Gastroesophageal sphincter (tissue), 3 donors: ENCODE data around the gene PLEKHM3.

Experiments
- CTCF ChIP-seq, 4 experiments: fragments of 200-600 bp in 2 of 4; fragments of 450-650 bp in 2 of 4; sonication (generic) in 1 of 4; IDR thresholded peaks; one replicate each; pipeline ENCODE4 v1.5.1; 2017 to 2019; ENCODE audit warnings: antibody characterized with exemption in 4 of 4, mild to moderate bottlenecking in 2 of 4, moderate library complexity in 2 of 4
- POLR2A ChIP-seq, 2 donors: fragments of 450-650 bp; IDR thresholded peaks; one replicate each; pipeline ENCODE4 v1.6.1; 2017; ENCODE audit warnings: antibody characterized with exemption in 2 of 2, mild to moderate bottlenecking in 2 of 2, moderate library complexity in 1 of 2

GRCh38 chr2:207879536-207879935 lies 145.8 kb downstream of the PLEKHM3 start:
- no peak for TF ChIP-seq CTCF (IDR thresholded peaks at IDR 0.05)
- no peak for TF ChIP-seq POLR2A (IDR thresholded peaks at IDR 0.05)
